Smooth muscle cell (in vitro differentiated cells): ENCODE results near the gene TAS1R1. TPM values are rescaled to one million over a fixed set of nuclear protein-coding genes. Genes with fewer than 3 reads are reported as not detected.

Experiments used
- DNase-seq: peaks from one replicate; lab custom pipeline; 2025; ENCODE audit not compliant: unreplicated experiment; lab: John Stamatoyannopoulos, UW
- H2AFZ ChIP-seq: fragments of 200-600 bp; sonication (generic); 2 replicates; pipeline ENCODE4 v1.6.0; 2016; ENCODE audit warnings: antibody characterized with exemption, low read depth, mild to moderate bottlenecking
- H3F3A ChIP-seq: fragments of 200-600 bp; sonication (generic); 2 replicates; pipeline ENCODE4 v1.6.0; 2017; ENCODE audit warnings: antibody characterized with exemption, low read depth
- H3K27ac ChIP-seq: fragments of 200-600 bp; sonication (generic); 2 replicates; pipeline ENCODE4 v1.5.1; 2016; ENCODE audit warnings: low read depth, mild to moderate bottlenecking
- H3K27me3 ChIP-seq: fragments of 200-600 bp; sonication (generic); 2 replicates; pipeline ENCODE4 v1.6.1; 2016; ENCODE audit warnings: low read depth, mild to moderate bottlenecking
- H3K36me3 ChIP-seq: fragments of 200-600 bp; sonication (generic); 2 replicates; pipeline ENCODE4 v1.5.1; 2016; ENCODE audit warnings: low read depth
- H3K4me1 ChIP-seq: fragments of 200-600 bp; sonication (generic); 2 replicates; pipeline ENCODE4 v1.5.1; 2016; ENCODE audit warnings: low read depth
- H3K4me2 ChIP-seq: fragments of 200-600 bp; sonication (generic); 2 replicates; pipeline ENCODE4 v1.6.0; 2016; ENCODE audit warnings: mild to moderate bottlenecking
- H3K4me3 ChIP-seq: fragments of 200-600 bp; sonication (generic); 2 replicates; pipeline ENCODE4 v1.5.1; 2016; ENCODE audit warnings: mild to moderate bottlenecking
- H3K79me2 ChIP-seq: fragments of 200-600 bp; sonication (generic); 2 replicates; pipeline ENCODE4 v1.6.0; 2016; ENCODE audit warnings: low read depth, mild to moderate bottlenecking
- H3K9ac ChIP-seq: fragments of 200-600 bp; sonication (generic); 2 replicates; pipeline ENCODE4 v1.6.0; 2016; ENCODE audit warnings: low read depth
- H3K9me3 ChIP-seq: fragments of 200-600 bp; sonication (generic); replicated peaks from 2 replicates; pipeline ENCODE4 v1.5.1; 2016; ENCODE audit warnings: low read depth
- H4K20me1 ChIP-seq: fragments of 200-600 bp; sonication (generic); 2 replicates; pipeline ENCODE4 v1.6.0; 2016; ENCODE audit warnings: low read depth
- WGBS: methylation state at CpG from one replicate; pipeline ENCODE4 v1.1.7; 2016; ENCODE audit warnings: low lambda C conversion rate; 5-methylcytosine and 5-hydroxymethylcytosine counted together
- polyA plus RNA-seq: library from polyadenylated mRNA; unstranded; fragments of >200 nt; fragmentation: Nextera tagmentation; extraction: Ambion mirVana; gene quantifications from 2 replicates; pipeline ENCODE4 v1.2.1, GENCODE V29; 2016
- total RNA-seq: library from RNA; depleted of rRNA; stranded (reverse); fragments of >200 nt; gene quantifications from 2 replicates; pipeline ENCODE4 v1.2.3, GENCODE V29; 2014
- TF ChIP-seq, protein P1 (sequence below): fragments of 200-600 bp; sonication (generic); IDR thresholded peaks from 2 replicates; pipeline ENCODE4 v1.5.1; 2017; ENCODE audit warnings: borderline replicate concordance, mild to moderate bottlenecking, antibody characterized with exemption; ENCODE audit not compliant: insufficient read depth, poor library complexity, severe bottlenecking

TAS1R1 gene
- total and polyA plus RNA-seq, 2 experiments from 2014 or later, result 0.27 TPM; not detected in 1

DNA sequence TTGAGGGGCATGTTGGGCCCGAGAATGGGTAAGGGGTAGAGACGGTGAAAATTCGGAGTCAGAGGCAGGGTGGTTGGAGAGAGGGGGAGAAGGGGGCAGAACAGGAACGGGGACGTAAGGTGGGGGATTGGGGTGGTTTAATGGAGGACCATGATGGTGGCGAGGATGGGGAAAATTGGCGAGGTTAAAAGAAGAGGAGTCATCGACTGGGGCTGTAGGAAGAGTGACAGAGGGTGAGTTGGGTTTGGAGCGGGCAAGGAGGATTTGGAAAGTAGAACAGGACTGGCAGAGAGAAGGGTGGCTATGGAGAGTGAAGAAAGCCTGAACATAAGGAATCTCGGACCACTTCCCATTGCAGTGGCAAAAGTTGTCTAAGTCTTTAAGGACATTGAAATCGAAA lies 13.9 kb downstream of the TAS1R1 start:
- Histone ChIP-seq H4K20me1 (no peaks in the 10 kb centered on the region), H3K27me3 (peaks cover 13% of the 10 kb centered on the region), H3K4me2 (no peak overlapping the region), H3K4me1 (no peaks in the 10 kb centered on the region), H3K9me3 (no peaks in the 10 kb centered on the region), H3F3A (no peaks in the 10 kb centered on the region), H3K9ac (no peak overlapping the region), H3K27ac (no peak overlapping the region), H3K79me2 (no peaks in the 10 kb centered on the region), H2AFZ (no peak overlapping the region), H3K4me3 (no peak overlapping the region), H3K36me3 (no peaks in the 10 kb centered on the region)
- WGBS, result 94% methylated on average over 11 of the region's 11 CpGs
- TF ChIP-seq, protein P1, sequence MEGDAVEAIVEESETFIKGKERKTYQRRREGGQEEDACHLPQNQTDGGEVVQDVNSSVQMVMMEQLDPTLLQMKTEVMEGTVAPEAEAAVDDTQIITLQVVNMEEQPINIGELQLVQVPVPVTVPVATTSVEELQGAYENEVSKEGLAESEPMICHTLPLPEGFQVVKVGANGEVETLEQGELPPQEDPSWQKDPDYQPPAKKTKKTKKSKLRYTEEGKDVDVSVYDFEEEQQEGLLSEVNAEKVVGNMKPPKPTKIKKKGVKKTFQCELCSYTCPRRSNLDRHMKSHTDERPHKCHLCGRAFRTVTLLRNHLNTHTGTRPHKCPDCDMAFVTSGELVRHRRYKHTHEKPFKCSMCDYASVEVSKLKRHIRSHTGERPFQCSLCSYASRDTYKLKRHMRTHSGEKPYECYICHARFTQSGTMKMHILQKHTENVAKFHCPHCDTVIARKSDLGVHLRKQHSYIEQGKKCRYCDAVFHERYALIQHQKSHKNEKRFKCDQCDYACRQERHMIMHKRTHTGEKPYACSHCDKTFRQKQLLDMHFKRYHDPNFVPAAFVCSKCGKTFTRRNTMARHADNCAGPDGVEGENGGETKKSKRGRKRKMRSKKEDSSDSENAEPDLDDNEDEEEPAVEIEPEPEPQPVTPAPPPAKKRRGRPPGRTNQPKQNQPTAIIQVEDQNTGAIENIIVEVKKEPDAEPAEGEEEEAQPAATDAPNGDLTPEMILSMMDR, result no peak
- DNase-seq, result no peak

DNA sequence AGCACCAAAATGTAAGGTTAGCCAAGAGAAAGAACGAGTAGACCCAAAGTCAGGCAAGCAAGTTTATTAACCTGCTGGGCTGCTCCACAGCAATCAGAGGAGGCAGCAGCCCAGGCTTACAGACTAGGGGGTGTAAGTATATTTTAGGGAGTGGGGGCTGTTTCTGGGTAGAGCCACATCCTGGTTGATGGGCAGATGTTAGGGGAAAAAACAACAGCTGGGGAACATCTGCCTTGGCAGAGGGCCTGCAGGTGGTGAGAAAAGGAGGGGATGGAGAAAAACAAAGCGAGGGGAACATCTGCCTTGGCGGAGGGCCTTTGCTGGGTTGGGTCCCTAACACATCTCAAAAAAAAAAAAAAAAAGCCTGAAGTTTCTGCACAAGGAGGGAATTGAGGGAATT lies 15.0 kb downstream of the TAS1R1 start:
- 90% methylated on average over 3 of the region's 3 CpGs for WGBS
- DNase-seq, result no peak
- TF ChIP-seq, protein P1, result no peak

DNA sequence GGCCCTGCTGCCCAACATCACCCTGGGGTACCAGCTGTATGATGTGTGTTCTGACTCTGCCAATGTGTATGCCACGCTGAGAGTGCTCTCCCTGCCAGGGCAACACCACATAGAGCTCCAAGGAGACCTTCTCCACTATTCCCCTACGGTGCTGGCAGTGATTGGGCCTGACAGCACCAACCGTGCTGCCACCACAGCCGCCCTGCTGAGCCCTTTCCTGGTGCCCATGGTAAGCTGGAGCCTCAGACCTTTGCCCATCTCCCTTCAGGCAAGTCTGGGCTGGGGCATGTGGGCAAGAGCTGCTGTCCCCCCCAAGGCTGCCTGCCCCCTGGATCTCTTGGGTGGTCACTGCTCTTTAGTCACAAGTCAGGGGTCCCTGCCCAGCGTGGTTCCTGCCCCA lies 15.9 kb downstream of the TAS1R1 start:
- Histone ChIP-seq H3K79me2 (no peaks in the 10 kb centered on the region), H3K9me3 (no peaks in the 10 kb centered on the region), H2AFZ (no peak overlapping the region), H3K27ac (no peak overlapping the region), H3K4me1 (no peaks in the 10 kb centered on the region), H3K9ac (no peak overlapping the region), H3K36me3 (no peaks in the 10 kb centered on the region), H4K20me1 (no peaks in the 10 kb centered on the region), H3F3A (no peaks in the 10 kb centered on the region), H3K27me3 (no peaks in the 10 kb centered on the region), H3K4me2 (no peak overlapping the region), H3K4me3 (no peak overlapping the region)
- TF ChIP-seq, protein P1, result no peak
- DNase-seq, result no peak
- WGBS, result 73% methylated on average over 5 of the region's 5 CpGs

More for the DNA sequence above, 15.0 kb downstream of the TAS1R1 start:
- Histone ChIP-seq H3K79me2 (no peaks in the 10 kb centered on the region), H3F3A (no peaks in the 10 kb centered on the region), H3K9ac (no peak overlapping the region), H3K4me2 (no peak overlapping the region), H3K36me3 (no peaks in the 10 kb centered on the region), H3K27ac (no peak overlapping the region), H3K9me3 (no peaks in the 10 kb centered on the region), H3K27me3 (peaks cover 7% of the 10 kb centered on the region), H3K4me1 (no peaks in the 10 kb centered on the region), H2AFZ (no peak overlapping the region), H4K20me1 (no peaks in the 10 kb centered on the region), H3K4me3 (no peak overlapping the region)

DNA sequence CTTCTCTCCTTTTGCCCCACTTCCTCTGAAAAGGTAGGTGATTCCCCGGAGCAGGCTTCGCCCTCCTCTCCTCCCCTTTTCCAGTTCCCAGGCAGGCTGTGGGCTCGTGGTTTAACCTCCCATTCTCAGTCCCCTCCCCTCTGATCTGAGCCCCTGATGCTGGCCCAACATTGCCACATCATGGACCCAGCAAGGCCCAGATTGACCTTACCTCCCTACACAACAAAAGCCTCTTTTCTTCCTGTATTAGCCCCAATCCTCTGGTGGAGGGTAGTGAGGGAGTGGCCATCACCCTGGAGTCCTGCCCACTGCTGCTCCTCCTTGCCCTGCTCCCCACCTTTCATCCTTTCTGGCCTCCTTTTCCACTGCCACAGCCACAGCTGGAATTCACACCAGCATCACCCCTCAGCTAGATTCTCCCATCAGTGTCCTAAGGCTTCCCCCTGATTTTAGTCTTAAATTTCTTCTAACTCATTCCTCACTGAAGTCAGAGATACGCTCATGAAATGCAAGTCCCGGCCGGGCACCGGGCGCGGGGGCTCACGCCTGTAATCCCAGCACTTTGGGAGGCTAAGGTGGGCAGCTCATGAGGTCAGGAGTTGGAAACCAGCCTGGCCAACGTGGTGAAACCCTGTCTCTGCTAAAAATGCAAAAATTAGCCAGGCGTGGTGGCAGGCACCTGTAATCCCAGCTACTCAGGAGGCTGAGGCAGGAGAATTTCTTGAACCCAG lies 17.7 kb downstream of the TAS1R1 start:
- no peak overlapping the region for H3K27ac ChIP-seq
- no peaks in the 10 kb centered on the region for H3F3A ChIP-seq
- TF ChIP-seq, protein P1, result no peak
- no peaks in the 10 kb centered on the region for H3K27me3 ChIP-seq
- H3K9me3 ChIP-seq, result no peaks in the 10 kb centered on the region
- 91% methylated on average over 12 of the region's 12 CpGs for WGBS
- H3K4me2 ChIP-seq, result no peak overlapping the region
- H2AFZ ChIP-seq, result no peak overlapping the region
- no peak for DNase-seq
- H3K4me3 ChIP-seq, result no peak overlapping the region
- H3K4me1 ChIP-seq, result no peaks in the 10 kb centered on the region
- H3K36me3 ChIP-seq, result no peaks in the 10 kb centered on the region
- H3K79me2 ChIP-seq, result no peaks in the 10 kb centered on the region
- H3K9ac ChIP-seq, result no peak overlapping the region
- H4K20me1 ChIP-seq, result no peaks in the 10 kb centered on the region
